Keratinocyte (primary cell): ENCODE measurements around the gene ITGAX.

Experiments used
- EZH2 ChIP-seq: IDR thresholded peaks from one replicate; pipeline ENCODE4 v1.6.1; 2012; ENCODE audit warnings: inconsistent platforms, mild to moderate bottlenecking, low read length, moderate library complexity
- TF ChIP-seq, protein P1 (sequence below), 3 experiments: IDR thresholded peaks in 1 of 3; conservative IDR thresholded peaks in 1 of 3; optimal IDR thresholded peaks in 1 of 3; 2 replicates in 2 of 3; 3 replicates in 1 of 3; pipeline versions ENCODE3 to v1.5.1; 2011; ENCODE audit warnings: low read length in 3 of 3, mild to moderate bottlenecking in 3 of 3, moderate library complexity in 2 of 3, control low read depth in 1 of 3, inconsistent platforms in 1 of 3; ENCODE audit not compliant: insufficient read depth in 2 of 3; ENCODE audit errors: extremely low read depth in 1 of 3

DNA sequence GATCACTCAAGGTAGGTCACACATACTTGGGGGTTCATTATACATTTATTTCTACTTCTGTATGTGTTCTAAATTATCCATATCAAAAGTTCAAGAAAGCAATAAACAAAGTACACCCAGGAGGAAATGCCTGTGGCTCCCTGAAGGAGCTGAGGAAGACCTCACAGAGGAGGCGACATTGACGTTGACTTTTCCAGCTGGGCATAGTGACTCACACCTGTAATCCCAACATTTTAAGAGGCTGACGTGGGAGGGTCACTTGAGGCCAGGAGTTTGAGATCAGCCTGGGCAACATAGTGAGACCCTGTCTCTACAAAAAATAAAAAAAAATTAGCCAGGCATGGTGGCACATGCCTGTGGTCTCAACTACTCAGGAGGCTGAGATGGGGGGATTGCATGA lies 54.5 kb downstream of the ITGAX start:
- TF ChIP-seq, protein P1, sequence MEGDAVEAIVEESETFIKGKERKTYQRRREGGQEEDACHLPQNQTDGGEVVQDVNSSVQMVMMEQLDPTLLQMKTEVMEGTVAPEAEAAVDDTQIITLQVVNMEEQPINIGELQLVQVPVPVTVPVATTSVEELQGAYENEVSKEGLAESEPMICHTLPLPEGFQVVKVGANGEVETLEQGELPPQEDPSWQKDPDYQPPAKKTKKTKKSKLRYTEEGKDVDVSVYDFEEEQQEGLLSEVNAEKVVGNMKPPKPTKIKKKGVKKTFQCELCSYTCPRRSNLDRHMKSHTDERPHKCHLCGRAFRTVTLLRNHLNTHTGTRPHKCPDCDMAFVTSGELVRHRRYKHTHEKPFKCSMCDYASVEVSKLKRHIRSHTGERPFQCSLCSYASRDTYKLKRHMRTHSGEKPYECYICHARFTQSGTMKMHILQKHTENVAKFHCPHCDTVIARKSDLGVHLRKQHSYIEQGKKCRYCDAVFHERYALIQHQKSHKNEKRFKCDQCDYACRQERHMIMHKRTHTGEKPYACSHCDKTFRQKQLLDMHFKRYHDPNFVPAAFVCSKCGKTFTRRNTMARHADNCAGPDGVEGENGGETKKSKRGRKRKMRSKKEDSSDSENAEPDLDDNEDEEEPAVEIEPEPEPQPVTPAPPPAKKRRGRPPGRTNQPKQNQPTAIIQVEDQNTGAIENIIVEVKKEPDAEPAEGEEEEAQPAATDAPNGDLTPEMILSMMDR (optimal IDR thresholded peaks at IDR 0.05 in 1 of 3, IDR thresholded peaks at IDR 0.05 in 1 of 3, conservative IDR thresholded peaks at IDR 0.05 in 1 of 3; ENCODE audit: extremely low read depth in 1 of 3, insufficient read depth in 2 of 3, low read length in 3 of 3), result no peak
- no peak for TF ChIP-seq EZH2
